ENCODE data around the gene BET1L.

- TF ChIP-seq CTCF (conservative IDR thresholded peaks at IDR 0.05; ENCODE audit: low read length) (no peak), EZH2phosphoT487 (IDR thresholded peaks at IDR 0.05; ENCODE audit: borderline replicate concordance) (no peak)
Observed at GRCh38 chr11:227824-228379, 20.7 kb upstream of the BET1L start.

All from Loucy (cell line).